G401.6 (cell line): Measurements from ENCODE around the gene NT5DC1.

Experiments
- FAIRE-seq: peaks from 2 replicates; lab custom pipeline; 2012; peaks lifted over from hg19 to GRCh38; lab: Jason Lieb, UNC

NT5DC1 gene

DNA sequence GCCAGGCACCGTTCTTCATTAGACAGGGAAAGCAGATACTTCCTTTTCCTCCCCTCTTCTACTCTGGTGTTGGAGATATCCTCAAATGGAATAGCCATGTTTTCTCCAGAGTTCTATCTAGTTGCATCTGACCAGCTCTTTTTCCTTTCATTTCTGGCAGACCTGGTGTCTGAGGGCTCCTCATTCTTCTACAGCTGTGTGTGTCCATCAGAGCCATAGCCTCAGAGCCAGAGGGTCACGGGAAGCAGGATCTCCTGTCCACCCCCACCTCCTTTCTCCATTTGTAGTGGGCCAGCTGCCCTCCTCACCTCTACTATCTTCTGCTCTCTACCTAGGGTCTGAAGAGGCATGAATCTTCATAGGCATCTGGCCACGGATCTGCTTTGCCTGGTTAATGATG lies 96.2 kb downstream of the NT5DC1 start:
- no peak for FAIRE-seq

DNA sequence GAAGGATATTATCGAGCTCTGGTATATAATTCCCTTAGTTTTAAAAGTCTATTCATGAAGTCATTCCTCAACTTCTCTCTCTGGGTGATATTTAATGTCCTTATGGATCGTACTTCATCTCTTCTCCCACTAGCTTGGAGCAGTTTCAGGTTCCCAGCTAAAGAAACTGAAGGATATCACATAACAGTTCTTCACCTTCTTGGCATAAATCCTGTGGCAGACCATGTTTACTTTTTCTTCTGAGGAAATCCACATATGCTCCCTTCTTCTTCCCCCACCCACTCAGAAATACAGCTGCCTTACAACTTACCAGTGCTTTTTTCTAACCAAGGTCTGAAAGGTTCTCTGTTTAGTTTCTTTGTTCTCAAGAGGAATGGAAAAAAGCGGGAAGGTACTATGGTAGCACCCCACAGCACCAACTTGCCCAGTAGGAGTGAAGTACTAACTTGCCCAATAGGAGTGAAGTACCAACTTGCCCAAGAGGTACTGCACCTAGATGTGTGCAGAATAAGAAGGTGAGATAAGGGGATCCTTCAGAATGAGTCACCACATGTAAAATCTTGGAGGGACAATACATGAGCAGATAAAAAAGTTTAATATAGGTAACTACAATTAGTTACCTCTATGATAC lies 100.1 kb downstream of the NT5DC1 start:
- no peak for FAIRE-seq

DNA sequence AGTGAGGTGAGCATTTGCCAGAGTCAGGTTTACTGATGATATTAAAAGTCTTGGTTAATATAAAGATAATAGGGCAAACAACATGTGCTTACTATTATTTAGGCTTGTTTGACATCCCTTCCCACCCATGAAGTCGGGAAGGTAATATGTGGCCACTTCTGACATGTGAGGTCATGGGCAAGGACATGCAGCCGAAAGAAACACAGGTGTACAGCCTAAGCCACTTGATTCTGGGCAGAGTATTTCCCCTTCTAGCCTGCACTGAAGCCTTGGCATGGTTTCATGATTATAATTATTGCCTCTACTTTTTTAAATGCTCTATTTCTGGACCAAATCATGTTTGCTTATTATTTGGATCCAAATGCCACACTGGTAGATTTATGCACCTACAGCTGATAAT lies 100.9 kb downstream of the NT5DC1 start:
- no peak for FAIRE-seq

DNA sequence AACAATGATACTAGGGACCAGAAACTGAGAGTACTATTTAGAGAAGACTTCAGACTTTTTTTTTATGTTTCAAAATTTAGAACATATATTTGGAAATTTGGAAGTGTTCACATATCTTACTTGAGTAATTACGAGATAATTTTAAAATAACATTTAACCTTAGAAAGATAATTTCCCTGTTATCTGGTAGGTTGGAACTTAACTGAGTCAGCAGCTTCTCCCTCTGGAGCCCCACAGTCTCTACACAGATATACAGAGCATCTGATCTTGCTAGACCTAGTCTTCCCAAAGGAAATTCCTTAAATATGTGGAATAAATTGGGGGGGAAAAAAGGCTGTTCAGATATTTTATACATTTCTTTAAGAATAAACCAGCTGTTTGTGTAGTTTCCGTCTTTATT lies 104.6 kb downstream of the NT5DC1 start:
- no peak for FAIRE-seq

DNA sequence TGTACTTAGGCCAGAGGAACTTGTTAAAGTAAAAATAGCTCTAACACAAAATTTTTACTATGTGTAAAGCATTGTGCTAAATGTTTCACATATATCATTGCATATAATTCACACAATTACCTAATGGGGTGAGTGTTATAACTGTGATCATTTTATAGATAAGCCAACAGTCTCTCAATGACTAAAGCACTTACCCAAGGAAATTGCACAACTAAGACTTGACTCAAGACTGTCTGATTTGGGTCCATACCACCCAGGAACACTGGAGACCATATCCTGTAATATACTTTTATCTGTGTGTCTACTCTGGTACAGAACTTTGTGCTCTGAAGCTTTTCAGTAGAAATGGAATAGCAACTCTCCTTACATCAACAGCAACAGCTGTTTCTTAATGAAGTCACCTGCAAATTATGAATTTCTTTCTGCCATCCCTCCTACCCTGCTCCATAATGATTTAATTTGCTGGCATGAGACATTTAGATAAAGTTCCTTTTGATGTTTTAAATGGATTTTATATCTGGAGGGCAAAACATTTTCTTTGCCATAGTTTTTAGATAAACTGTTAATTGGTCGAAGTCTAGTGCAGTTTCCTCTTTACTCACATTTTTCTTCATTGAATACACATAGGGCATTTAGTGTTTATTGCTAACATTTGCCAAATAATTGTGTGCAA lies 105.7 kb downstream of the NT5DC1 start:
- FAIRE-seq = no peak

DNA sequence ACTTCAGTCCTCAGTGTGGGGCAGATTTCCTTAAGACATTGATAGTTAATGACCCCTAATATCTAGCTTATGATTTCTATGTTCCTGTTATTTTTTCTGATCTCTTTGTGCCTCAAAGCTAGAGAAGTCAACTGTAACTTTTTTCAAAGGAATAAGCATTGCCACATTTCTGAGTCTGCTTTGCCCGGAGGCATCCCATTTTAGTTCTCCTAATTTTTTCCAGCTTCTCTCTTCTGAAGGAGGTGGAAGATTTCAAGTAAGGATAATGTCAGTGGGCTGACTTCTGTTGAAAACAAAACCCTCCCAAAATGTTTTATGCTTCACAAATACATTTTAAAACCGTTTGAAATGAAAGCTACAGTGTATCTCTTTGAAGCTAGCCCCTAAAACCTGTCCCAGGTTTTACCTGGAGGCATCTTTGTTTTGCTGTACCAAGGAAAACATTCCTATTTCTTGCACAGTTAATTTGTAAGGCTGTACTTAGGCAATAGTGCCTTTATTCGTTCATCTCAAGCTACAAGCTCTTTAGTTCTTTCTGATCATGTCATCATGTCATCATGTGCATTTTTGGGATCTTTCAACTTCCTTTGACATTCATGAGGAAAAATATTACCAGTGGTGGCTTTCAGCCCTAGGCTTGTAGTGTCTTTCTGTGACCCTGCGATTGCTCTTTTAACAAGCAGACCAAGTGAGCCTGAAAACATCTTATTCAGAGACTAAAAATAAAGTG lies 107.6 kb downstream of the NT5DC1 start:
- no peak for FAIRE-seq

DNA sequence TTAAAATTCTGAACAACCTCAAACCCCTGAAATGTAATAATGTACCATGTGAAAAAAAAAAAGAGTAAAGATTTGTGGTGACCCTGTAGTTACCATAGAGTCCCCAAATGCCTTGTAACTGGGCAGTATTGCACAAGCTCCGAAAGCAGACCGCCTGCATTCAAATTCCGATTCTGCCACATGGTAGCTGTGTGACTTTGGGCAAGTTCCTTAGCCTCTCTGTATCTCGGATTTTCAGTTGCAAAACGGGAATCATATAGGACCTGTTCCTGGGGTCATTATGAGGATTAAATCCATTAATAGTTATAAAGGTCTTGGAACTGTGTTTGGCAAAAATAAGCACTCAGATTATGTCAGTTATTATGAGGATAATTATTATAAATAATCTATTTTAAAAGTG lies 109.7 kb downstream of the NT5DC1 start:
- FAIRE-seq = no peak

DNA sequence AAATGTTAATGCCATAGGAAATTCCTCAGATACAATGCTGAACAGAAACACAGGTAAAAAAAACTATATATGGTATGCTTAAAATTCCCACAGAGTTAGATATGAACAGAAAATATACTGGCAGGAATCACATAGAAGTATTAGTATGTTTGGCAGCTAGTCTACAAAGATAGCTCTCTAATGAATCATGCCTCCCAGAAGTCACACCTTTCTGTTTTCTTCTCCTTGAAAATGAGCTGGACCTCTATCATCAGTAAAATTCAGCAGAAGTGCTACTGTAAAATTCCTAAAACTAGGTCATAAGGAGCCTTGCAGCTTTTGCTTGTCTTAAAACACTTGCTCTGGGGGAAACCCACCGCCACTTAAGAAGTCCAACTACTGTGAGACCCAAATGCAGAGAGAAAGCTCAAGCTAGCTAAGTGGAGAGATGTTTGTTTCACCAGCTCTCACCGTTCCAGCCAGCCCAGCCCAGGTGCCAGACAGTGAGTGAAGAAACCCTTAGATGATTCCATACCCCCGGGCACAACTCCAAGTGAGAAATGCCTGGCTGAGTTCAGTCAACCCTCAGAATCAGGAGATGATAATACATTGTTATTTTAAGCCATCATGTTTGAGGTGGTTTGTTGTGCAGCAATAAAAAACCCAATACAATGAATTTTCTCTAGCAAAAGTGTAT lies 110.2 kb downstream of the NT5DC1 start:
- FAIRE-seq = no peak

DNA sequence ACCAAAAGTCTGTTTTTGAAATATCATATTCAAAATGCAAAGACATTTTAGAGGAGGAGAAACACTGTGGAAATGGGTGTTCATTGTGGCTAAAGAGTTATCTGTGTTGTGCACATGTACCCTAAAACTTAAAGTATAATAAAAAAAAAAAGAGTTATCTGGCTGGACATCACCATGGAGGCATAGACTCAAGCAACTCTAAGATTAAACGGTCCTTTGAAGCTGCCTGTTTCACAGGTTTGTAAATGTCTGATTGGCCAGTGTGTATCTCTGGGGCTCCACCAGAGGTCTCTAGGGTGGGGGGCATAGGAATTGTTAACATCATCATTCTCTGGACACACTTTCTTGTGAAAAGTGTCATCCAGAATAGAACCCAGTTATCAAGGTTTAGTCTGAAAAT lies 114.0 kb downstream of the NT5DC1 start:
- FAIRE-seq = no peak

DNA sequence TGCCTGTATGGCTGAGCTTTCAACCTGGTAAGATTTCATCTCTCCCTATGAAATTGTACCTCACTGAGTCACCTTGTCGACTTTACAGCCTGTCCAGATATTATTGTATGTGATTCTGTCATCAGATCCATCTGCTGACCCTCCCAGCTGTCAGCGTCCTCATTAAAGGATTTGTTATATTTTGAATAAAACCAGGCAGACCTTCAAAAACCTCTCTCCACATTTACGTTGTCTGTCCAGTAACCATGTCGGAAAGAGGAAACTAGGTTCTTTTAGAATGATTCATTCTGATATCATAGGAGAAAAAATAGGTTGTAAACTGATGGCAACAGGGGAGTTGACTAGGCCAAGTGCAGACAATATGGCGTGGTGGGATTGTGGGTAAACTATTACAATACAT lies 114.8 kb downstream of the NT5DC1 start:
- no peak for FAIRE-seq

DNA sequence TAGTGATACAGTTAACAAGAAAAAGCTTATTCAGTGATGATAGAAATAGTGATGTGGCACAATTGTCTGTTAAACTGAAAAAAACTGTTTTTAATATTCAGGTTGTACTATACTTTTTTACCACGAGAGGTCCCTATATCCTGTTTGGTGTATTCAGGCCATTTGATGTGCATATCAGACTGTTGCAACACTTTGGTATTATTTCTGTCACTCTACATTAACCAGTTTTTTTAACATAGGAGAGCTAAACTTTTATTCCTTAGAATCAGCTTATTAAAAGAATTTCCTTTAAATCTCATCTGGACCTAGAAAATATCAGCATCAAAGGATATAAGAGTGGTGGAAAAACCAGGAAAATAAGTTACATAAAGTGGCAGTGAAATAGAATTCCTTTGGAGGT lies 116.4 kb downstream of the NT5DC1 start:
- FAIRE-seq = peak; percentile 91

DNA sequence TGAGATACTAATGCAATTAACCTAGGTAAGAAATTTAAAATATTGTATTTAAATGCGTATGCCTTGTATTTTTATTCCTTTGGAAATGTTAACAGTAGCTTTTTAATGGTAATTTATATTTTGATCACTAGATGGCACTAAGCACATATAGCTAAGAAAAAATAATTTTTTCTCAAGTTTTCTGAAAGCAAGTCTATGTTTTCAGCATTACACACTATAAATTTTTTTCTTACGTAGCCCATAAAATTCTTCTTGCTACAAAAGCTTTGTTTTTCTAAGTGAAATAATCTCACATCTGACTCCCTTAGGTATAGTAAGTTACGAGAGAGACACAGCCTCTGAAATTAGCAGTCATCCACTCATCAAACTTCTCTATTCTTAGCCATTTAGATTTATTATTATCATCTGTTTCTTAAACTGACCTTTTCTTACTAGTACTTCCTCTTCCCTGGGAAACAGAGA lies 117.5 kb downstream of the NT5DC1 start:
- peak; percentile 78 for FAIRE-seq

DNA sequence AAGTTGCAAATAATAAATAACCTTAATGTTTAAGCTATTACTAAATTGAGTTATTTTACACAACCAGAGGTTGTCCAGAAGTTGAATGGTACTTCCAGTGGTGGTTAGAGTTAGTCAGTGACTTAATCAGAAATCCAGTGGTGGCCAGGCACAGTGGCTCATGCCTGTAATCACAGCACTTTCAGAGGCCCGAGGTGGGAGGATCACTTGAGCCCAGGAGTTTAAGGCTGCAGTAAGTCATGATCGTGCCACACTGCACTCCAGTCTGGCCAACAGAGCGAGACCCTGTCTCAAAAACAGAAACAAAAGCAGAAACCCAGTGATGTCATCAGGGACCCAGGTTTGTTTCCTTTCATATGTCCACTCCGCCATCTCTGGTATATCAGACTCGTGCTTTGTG lies 118.2 kb downstream of the NT5DC1 start:
- FAIRE-seq = no peak

DNA sequence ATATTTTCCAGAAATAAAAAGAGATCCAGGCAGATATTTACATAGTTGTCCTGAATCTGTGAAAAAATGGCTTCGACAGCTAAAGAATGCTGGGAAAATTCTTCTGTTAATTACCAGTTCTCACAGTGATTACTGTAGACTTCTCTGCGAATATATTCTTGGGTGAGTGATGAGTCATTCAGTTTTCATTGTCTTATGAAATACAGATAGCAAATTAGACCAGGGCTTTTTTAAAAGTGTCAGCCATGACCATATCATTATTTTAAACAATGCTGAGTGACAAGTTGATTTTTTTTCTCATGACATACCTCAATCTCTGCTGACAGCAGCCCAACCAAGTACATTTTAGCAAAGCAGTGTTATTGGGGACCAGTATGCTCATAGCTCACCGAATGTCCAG lies 120.4 kb downstream of the NT5DC1 start:
- no peak for FAIRE-seq

DNA sequence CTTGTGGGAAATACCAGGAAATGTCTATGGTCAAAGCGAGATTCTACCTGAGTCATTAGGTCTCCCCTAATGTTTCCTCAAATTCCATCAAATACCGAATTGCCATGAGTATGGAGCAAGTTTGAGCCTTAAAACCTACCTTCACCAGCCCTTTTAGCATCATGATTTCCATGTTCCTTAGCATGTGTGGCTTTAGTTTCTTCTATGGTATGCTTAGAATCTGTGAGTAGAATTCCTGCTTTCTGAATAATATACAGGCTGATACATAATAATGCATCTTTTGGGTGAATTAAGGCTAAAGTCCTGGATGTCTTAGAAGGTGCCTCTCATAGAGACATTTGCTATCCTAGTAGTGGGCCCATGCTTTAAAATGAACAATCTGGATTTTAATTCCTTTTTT lies 121.3 kb downstream of the NT5DC1 start:
- no peak for FAIRE-seq

DNA sequence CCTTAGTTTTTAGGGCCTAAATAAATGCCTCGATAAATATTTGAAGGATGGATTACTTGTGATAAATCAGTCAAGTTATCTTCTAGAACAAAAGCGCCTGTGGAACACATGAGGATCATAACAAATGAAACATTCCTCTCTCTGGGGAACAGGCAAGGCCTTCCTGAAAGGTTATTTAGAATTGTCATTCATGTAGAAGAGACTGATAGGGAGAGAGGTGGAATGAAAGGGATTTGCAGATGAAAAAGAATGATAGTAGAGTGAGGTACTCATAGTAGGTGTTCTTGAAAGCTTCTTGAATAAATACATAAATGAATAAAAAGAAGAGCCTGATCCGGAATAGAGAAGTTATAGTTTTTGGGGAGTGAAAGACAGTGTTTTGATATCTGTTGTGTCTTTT lies 122.7 kb downstream of the NT5DC1 start:
- no peak for FAIRE-seq

DNA sequence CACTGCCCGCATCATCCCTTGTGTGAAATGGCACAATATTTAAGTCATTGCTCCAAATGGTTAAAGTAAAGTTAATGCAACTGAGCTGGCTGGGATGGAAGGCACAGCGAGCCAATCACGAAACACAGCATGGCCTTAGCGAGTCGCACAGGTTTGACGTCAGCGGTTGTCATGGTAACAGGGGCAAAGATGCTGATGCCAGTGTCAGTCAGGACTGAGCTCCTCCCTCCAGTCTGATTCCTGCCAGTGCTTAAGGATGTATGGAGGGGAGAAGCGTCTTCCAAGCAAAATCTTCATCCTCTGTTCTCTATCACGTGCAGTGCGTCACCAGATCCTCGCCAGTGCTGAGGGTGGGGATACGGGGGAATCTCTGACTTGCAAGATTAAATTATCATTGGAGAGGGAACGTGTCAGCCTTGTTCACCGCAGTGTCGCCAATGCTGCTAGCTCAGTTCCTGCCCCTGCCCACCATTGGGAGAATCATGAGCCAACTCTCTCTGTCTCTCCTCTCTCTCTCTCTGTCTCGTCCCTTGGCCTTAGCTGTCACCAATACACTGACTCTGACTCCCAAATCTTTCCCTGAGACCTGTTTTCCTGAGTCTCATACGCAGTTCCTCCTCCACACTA lies 128.7 kb downstream of the NT5DC1 start:
- no peak for FAIRE-seq

DNA sequence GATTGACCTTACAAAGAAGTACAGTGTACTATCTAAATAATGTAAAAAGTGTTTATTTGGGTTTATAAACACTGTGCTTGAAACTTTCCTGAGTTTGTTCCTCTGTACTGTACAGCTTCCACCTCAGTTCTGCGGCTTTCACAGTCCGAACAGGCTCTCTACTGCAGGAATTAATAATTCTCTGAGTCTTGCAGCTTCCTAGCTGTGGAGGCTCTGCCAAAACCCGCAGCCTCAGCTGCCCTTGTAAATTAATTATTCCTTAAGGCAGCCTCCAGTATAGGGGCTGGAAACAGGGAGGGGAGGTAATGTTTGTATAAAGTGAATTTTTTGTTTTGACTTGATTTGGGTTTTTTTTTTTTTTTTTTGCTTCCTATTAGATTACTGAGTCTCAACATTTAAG lies 134.0 kb downstream of the NT5DC1 start:
- FAIRE-seq = no peak

DNA sequence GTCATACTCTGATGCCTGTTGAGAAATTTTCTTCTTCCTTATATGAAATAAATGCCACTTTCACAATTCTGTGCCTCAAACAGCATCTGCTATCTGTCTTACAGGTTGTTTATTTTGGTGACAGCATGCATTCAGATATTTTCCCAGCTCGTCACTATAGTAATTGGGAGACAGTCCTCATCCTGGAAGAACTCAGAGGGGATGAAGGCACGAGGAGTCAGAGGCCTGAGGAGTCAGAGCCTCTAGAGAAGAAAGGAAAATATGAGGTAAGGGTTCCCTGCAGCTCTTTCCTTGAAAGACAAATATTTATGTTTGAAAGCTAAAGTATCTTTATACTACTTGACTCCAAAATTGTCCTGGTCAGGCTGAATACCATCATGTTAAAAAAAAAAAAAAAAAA lies 137.4 kb downstream of the NT5DC1 start:
- no peak for FAIRE-seq

DNA sequence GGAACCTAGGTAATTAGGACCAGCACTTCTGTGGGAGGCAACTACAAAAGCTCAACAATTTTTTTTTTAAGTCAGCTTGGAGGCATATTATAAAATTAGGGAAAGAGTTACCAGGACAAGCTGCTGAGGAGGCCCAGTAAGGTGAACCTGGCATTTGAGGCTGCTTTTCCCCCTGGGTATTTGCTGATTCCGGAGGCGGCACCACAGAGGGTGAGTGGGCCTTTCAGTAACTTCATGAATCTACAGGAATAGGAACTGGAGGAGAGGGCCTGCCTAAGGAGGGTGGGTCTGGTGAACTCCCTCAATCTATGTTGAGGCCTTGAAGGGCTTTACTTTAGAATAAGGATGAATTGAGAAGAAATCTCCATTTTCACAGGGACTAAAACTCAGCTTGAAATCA lies 138.6 kb downstream of the NT5DC1 start:
- no peak for FAIRE-seq

DNA sequence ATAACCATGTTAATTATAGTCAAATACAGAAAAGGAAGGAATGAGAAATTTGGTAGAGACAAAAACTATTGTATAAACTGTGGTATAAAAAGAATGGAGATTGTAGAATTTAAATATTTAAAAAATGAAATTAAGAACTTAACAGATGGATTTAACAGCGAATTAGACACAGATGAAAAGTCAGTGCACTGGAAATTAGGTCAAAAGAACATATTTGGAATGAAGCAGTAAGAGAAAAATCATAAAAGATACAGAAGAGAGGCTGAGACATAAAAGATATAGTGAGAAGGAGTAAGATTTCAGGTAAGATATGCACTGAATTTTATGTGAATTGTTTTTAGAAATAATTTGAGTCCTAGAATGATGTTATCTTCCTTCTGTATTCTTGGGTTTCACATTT lies 139.2 kb downstream of the NT5DC1 start:
- no peak for FAIRE-seq

DNA sequence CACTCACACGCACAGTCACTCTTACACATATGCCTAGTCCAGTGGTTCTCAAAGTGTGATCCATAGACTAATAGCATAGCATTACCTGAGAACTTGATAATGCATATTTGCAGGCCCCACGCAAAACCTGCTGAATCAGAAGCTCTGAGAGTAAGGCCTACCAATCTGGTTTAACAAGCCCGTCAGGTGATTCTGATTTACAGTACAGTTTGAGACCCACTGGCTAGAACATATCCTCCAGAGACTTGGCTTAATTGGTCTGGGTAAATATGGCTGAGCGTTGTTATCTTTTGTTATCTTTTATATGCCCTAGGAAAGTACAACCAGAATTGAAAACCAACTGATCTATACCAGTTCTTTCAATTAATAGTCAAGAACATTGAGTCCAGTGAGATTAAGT lies 143.6 kb downstream of the NT5DC1 start:
- no peak for FAIRE-seq

DNA sequence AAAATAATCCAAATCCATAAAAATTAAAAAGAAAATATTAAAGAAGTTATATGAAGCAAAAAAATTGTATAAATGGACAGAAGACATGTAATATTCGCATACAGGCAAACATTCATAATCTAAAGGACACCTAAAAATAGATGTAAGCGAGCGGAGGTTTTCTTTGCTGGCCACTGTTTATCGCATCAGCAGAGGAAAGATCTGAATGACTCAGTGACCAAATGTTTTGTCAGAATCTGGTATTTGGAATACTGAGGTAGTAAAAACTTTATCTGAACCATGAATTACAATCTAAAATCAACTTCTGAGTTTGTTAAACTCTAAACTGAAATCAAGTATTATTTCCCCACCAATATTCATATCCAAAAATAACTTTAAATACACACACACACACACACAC lies 145.4 kb downstream of the NT5DC1 start:
- FAIRE-seq = no peak
